Raji (cell line): ENCODE data around the gene ANO7.

Experiments used
- POLR2A ChIP-seq: IDR thresholded peaks from 2 replicates; pipeline ENCODE4 v1.6.1; 2011; ENCODE audit warnings: low read depth, low read length, control low read depth; ENCODE audit not compliant: insufficient read depth

ANO7 gene

GRCh38 chr2:241179899-241180298 lies 8.6 kb upstream of the ANO7 start:
- no peak for TF ChIP-seq POLR2A

GRCh38 chr2:241180495-241180894 lies 8.0 kb upstream of the ANO7 start:
- TF ChIP-seq POLR2A = no peak

DNA sequence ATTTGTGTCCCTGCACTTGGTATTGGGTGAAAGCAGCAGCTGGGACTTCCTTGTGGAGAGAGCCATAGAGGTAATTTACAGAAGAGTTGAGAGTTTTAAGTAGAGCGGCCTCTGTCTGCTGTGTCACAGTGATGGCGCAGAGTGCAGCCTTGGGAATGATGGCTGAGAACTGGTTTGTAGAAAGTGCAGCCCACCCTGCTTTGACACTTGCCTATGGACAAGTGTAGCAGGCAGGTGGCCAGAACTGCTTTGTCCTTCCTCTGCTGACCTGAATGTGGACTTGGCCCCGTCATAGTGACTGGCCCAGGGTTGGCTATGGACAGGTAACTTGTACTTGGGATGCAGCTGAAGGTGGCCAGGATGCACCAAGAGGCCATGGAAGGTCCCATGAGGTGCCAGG lies 6.4 kb upstream of the ANO7 start:
- TF ChIP-seq POLR2A = no peak

- no peak for TF ChIP-seq POLR2A
These were observed 5.8 kb upstream of the ANO7 start for GRCh38 chr2:241182531-241183133.

DNA sequence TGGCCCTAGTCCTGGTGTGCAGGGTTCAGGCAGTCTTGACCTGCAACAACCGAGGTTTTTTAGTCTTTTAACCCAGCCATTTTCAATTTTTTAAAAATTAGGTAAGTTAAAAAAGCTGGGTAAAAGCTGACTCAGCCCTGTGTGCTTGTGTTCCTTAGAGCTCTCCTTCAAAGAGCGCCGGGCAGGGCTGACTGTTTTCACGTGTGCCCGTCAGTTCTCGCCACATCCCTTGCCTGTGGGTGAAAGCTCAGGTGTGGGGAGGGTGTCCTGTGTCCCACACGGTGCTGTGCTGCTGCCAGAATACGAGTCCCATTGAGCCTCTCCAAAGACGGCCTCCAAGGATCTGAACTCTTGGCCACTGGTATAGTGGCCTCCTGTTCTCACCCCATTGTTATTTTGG lies 5.3 kb upstream of the ANO7 start:
- TF ChIP-seq POLR2A = no peak

GRCh38 chr2:241184901-241185300 lies 3.6 kb upstream of the ANO7 start:
- no peak for TF ChIP-seq POLR2A

DNA sequence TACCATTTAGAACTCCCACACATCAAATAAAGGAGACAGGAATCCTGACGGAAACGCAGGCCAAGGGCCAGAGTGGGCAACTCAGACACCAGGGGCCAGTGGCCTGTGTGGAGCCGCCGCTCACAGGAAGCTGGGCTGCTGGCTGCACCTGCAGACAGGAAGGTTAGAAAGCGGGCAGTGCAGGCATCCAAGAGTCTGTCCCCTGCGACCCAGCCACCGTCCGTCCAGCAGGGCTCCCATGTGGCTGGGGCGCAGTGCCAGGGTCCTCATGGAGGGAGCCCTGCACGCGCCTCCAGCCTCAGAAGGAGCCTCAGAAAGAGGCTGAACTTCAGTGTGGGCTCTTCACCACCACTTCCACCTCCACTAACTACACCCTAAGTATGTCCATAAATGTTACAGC lies 2.5 kb upstream of the ANO7 start:
- TF ChIP-seq POLR2A = no peak

GRCh38 chr2:241187101-241187917 lies 1.2 kb upstream of the ANO7 start:
- TF ChIP-seq POLR2A = no peak

GRCh38 chr2:241187918-241188234 lies 601 bp upstream of the ANO7 start:
- TF ChIP-seq POLR2A = no peak

GRCh38 chr2:241189093-241189855 lies 797 bp downstream of the ANO7 start:
- TF ChIP-seq POLR2A = no peak

GRCh38 chr2:241189856-241190201 lies 1.4 kb downstream of the ANO7 start:
- no peak for TF ChIP-seq POLR2A

DNA sequence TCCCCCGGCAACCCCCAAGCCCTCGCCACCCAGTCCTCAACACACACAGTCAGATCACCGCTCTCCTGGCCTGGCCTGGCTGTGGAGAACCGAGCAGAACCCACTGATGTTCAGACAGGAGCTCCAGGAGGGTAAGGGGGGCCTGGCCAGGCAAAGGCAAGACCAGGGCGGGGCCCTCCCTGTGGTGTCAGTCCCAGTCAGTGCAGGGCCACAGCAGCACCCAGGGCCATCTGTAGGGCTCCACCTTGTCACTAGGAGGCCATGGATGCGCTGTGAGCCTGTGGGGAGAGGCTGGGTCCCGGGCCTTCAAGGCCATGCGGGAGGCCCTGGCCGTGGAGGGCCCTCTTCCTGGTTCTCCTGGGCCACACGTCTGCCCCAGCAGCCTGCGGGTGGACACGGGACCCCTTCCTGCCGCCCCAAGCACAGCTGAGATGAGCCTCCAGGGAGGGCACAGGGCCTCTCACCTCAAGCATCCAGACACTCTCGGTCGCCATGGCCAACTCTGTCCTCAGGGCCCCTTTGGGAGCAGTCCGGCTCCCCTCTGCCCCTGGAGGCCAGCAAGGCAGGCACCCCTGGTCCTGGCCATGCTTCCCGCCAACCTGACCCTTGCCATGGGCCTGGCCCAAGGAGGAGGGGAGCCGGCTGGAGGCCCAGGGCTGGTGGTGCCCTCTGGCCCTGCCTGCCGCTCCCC lies 2.0 kb downstream of the ANO7 start:
- no peak for TF ChIP-seq POLR2A

GRCh38 chr2:241191081-241191480 lies 2.6 kb downstream of the ANO7 start:
- TF ChIP-seq POLR2A = no peak

GRCh38 chr2:241193271-241193670 lies 4.8 kb downstream of the ANO7 start:
- TF ChIP-seq POLR2A = no peak

DNA sequence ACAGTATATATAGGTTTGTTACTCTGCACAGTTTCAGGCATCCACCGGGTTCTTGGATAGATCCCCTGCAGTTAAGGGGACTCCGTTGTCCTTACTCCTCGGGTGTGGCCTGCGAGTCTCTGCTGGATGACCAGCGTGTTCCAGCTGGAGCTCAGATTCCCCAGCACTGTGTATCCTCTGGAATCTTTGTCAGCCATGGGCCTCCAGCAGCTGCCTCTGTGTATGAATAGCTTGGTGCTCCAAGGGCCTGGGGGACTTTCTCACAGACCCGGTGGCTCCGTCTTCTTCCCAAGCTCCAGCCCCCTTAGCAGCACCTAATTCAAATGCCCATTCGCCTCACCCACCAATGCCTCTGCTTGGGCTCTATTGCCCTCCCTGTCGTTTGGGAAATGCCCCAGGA lies 6.3 kb downstream of the ANO7 start:
- TF ChIP-seq POLR2A = no peak

- TF ChIP-seq POLR2A = no peak
These were observed 7.1 kb downstream of the ANO7 start for GRCh38 chr2:241195506-241196130.

DNA sequence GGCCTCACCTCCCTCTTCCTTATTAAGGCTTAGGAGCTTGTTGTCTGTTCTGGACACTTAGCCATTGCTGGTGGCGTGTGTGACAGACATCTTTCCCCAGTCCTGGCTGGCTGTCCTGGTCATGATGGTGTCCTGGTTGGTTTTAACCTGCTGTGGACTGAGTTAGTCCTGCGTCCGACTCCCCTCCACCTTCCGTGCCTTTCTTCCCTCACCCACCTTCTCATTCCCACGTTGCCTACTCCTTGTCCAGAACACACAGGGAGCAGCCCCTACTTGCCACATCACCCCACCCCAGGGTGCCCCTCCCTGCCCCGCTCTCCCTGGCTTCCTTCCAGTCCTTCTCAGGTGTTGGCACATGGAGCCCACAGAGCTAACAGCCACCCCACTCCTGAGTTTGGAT lies 9.5 kb downstream of the ANO7 start:
- no peak for TF ChIP-seq POLR2A
